ENCODE measurements around the gene TNFSF11.

TNFSF11 gene

DNA sequence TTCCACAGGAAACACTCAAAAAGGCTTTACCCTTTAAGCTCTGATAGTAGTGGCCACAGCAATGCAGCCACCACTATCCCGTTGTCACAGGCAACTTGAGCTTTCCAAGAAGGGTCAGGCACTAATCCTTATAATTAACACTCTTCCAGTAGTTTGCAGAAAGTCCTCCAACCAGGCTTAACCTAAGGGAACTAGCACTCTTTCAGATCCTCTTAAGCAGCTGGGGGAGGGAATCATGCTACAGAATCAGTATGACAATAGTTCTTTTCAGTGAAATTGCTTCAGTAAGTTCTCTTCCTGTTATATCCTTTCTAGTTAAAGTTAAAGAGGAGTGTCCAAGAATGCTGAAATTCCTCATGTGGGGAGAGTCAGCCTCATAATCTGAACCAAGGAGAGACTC is 82.2 kb downstream of the TNFSF11 start:
- DNase-seq, result no peak

DNA sequence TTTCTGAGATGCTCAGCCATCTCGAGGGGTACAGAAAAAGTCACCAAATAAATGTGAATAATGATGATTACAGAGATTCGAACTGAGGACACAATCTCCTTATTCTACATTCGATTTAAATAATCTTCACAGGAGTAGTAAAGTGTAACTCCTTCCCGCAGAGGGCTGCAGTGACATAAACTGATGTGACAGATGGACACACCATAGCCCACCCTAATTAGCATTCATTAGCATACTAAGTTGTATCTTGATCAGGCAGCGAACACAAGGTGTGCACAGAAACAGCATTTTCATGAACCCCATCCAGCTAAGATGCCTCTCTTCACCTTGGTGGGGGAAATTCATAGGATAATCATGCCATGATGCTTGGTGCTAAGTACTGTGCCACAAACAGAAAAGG is 83.0 kb downstream of the TNFSF11 start:
- no peak for DNase-seq

Data from bone marrow (tissue), 2 donors.